CD8-positive, alpha-beta memory T cell (primary cell): Measurements from ENCODE around the gene TMEM9. TPM values are rescaled to one million over a fixed set of nuclear protein-coding genes. Genes with fewer than 3 reads are reported as not detected.

ENCODE experiments used
- CTCF ChIA-PET: fragments of 350-600 bp; sonication (Branson Sonifier 250); formaldehyde crosslinking; loops from one replicate; lab custom pipeline; 2021; ENCODE audit warnings: antibody characterized with exemption; lab: Charles Lee
- POLR2A ChIA-PET: fragments of 350-600 bp; sonication (Branson Sonifier 250); formaldehyde crosslinking; loops from one replicate; lab custom pipeline; 2021; ENCODE audit warnings: antibody characterized with exemption; lab: Charles Lee
- DNase-seq, 5 donors: peaks; one replicate each; pipeline versions ENCODE4 v3.0.0 to v3.0.0-alpha.2; 2020 to 2022; ENCODE audit warnings: mixed read lengths in 1 of 5
- H3K27ac ChIP-seq: one replicate; pipeline ENCODE4 v1.7.0; 2013; ENCODE audit warnings: low read depth, mild to moderate bottlenecking, low read length, moderate library complexity
- H3K27me3 ChIP-seq: 2 replicates; pipeline ENCODE4 v1.7.0; 2013; ENCODE audit warnings: low read length, mild to moderate bottlenecking; ENCODE audit not compliant: insufficient read depth, poor library complexity, severe bottlenecking
- H3K36me3 ChIP-seq: 2 replicates; pipeline ENCODE4 v1.7.0; 2013; ENCODE audit warnings: mild to moderate bottlenecking, low read length, moderate library complexity; ENCODE audit not compliant: insufficient read depth
- H3K4me1 ChIP-seq: 2 replicates; pipeline ENCODE4 v1.7.0; 2013; ENCODE audit warnings: mild to moderate bottlenecking, low read length, moderate library complexity; ENCODE audit not compliant: insufficient read depth
- H3K4me3 ChIP-seq: 2 replicates; pipeline ENCODE4 v1.7.0; 2013; ENCODE audit warnings: mild to moderate bottlenecking, low read length
- H3K9me3 ChIP-seq: 2 replicates; pipeline ENCODE4 v1.7.0; 2013; ENCODE audit warnings: mild to moderate bottlenecking, low read length
- H3K27ac Mint-ChIP-seq, 8 donors: one replicate each; pipeline ENCODE4 v1.8.0; 2020 to 2021; ENCODE audit warnings: mixed read lengths in 8 of 8, mild to moderate bottlenecking in 6 of 8, inconsistent platforms in 3 of 8, moderate library complexity in 3 of 8
- H3K27me3 Mint-ChIP-seq, 2 donors: one replicate each; pipeline ENCODE4 v1.8.0; 2020 to 2021; ENCODE audit warnings: mixed read lengths in 2 of 2, mild to moderate bottlenecking in 1 of 2, moderate library complexity in 1 of 2
- H3K36me3 Mint-ChIP-seq, 3 donors: one replicate each; pipeline ENCODE4 v1.8.0; 2020 to 2021; ENCODE audit warnings: mixed read lengths in 3 of 3, inconsistent platforms in 1 of 3, mild to moderate bottlenecking in 1 of 3
- H3K4me1 Mint-ChIP-seq, 3 donors: one replicate each; pipeline ENCODE4 v1.8.0; 2020 to 2021; ENCODE audit warnings: mixed read lengths in 3 of 3, inconsistent platforms in 1 of 3, mild to moderate bottlenecking in 1 of 3
- H3K4me3 Mint-ChIP-seq, 7 donors: one replicate each; pipeline ENCODE4 v1.8.0; 2020 to 2021; ENCODE audit warnings: mixed read lengths in 7 of 7, mild to moderate bottlenecking in 6 of 7, moderate library complexity in 4 of 7, inconsistent platforms in 2 of 7
- H3K9me3 Mint-ChIP-seq, 5 donors: one replicate each; pipeline ENCODE4 v1.8.0; 2020 to 2022; ENCODE audit warnings: mixed read lengths in 5 of 5, mild to moderate bottlenecking in 3 of 5, moderate library complexity in 2 of 5, inconsistent platforms in 1 of 5
- polyA plus RNA-seq: library from polyadenylated mRNA; unstranded; fragments of 300-500 nt; fragmentation: Illumina TruSeq; gene quantifications from one replicate; pipeline ENCODE4 v1.2.3, GENCODE V29; 2021
- total RNA-seq, 2 experiments: library from RNA; stranded (reverse); gene quantifications; one replicate each; pipeline ENCODE4 v1.2.3, GENCODE V29; 2021

The TMEM9 gene
- total and polyA plus RNA-seq, 3 experiments from 2014 or later = 16.3 to 32.8 (median 17.1) TPM

- no peak overlapping the region for H3K4me3 Mint-ChIP-seq
- H3K4me1 ChIP-seq = no peaks in the 10 kb centered on the region
- peaks cover 7% of the 10 kb centered on the region for H3K36me3 ChIP-seq
- no peak overlapping the region for H3K4me3 ChIP-seq
- no peaks in the 10 kb centered on the region for H3K27me3 ChIP-seq
- H3K9me3 Mint-ChIP-seq = no peaks in the 10 kb centered on the region
- CTCF ChIA-PET = interaction anchor here (1.3 kb wide), 1 partner anchor 165 kb away, joined by 3 read pairs; no protein-coding TSS in a partner anchor
- H3K27ac ChIP-seq = no peak overlapping the region
- H3K27me3 Mint-ChIP-seq = no peaks in the 10 kb centered on the region
- H3K27ac Mint-ChIP-seq = peak overlapping the region in 2 of 8 donors; percentile 25 to 29
- H3K4me1 Mint-ChIP-seq = no peaks in the 10 kb centered on the region
- no peaks in the 10 kb centered on the region for H3K9me3 ChIP-seq
- peak in 1 of 5 donors; percentile 16 for DNase-seq
- POLR2A ChIA-PET = no interaction called here
- peaks cover 0 to 63% (median 15%) of the 10 kb centered on the region in 3 donors for H3K36me3 Mint-ChIP-seq
Measured at GRCh38 chr1:201137579-201138310, 16.5 kb downstream of the TMEM9 start.

- peaks cover 0 to 56% (median 11%) of the 10 kb centered on the region in 3 donors for H3K36me3 Mint-ChIP-seq
- Histone ChIP-seq H3K27ac (no peak overlapping the region), H3K27me3 (no peaks in the 10 kb centered on the region), H3K4me1 (no peaks in the 10 kb centered on the region), H3K9me3 (no peaks in the 10 kb centered on the region), H3K4me3 (no peak overlapping the region), H3K36me3 (peaks cover 6% of the 10 kb centered on the region)
- POLR2A ChIA-PET = no interaction called here
- CTCF ChIA-PET = no interaction called here
- DNase-seq = peak in 1 of 5 donors; percentile 13
- no peaks in the 10 kb centered on the region for H3K9me3 Mint-ChIP-seq
- H3K27ac Mint-ChIP-seq = no peak overlapping the region
- no peaks in the 10 kb centered on the region for H3K27me3 Mint-ChIP-seq
- no peaks in the 10 kb centered on the region for H3K4me1 Mint-ChIP-seq
- H3K4me3 Mint-ChIP-seq = no peak overlapping the region
Measured at GRCh38 chr1:201137024-201137392, 17.3 kb downstream of the TMEM9 start.

GRCh38 chr1:201136355-201137023 is 17.8 kb downstream of the TMEM9 start:
- H3K4me1 ChIP-seq = no peaks in the 10 kb centered on the region
- H3K27ac ChIP-seq = no peak overlapping the region
- Mint-ChIP-seq H3K36me3 (peaks cover 0 to 50% (median 11%) of the 10 kb centered on the region in 3 donors), H3K27ac (peak overlapping the region in 2 of 8 donors; percentile 36 to 46), H3K4me1 (no peaks in the 10 kb centered on the region), H3K27me3 (no peaks in the 10 kb centered on the region), H3K9me3 (no peaks in the 10 kb centered on the region), H3K4me3 (no peak overlapping the region)
- H3K36me3 ChIP-seq = peaks cover under 1% of the 10 kb centered on the region
- no peak overlapping the region for H3K4me3 ChIP-seq
- CTCF ChIA-PET = no interaction called here
- POLR2A ChIA-PET = no interaction called here
- H3K27me3 ChIP-seq = no peaks in the 10 kb centered on the region
- no peaks in the 10 kb centered on the region for H3K9me3 ChIP-seq
- peak in 1 of 5 donors; percentile 17 for DNase-seq

GRCh38 chr1:201134405-201134804 is 19.9 kb downstream of the TMEM9 start:
- no peaks in the 10 kb centered on the region for H3K27me3 Mint-ChIP-seq
- CTCF ChIA-PET = no interaction called here
- Histone ChIP-seq H3K9me3 (no peaks in the 10 kb centered on the region), H3K4me3 (no peak overlapping the region), H3K27ac (no peak overlapping the region), H3K4me1 (no peaks in the 10 kb centered on the region), H3K27me3 (no peaks in the 10 kb centered on the region), H3K36me3 (no peaks in the 10 kb centered on the region)
- POLR2A ChIA-PET = no interaction called here
- H3K9me3 Mint-ChIP-seq = no peaks in the 10 kb centered on the region
- H3K4me3 Mint-ChIP-seq = no peak overlapping the region
- H3K36me3 Mint-ChIP-seq = peaks cover 0 to 34% (median 11%) of the 10 kb centered on the region in 3 donors
- H3K4me1 Mint-ChIP-seq = no peaks in the 10 kb centered on the region
- no peak for DNase-seq
- H3K27ac Mint-ChIP-seq = no peak overlapping the region

- Mint-ChIP-seq H3K4me1 (no peaks in the 10 kb centered on the region), H3K27me3 (peaks cover 0 to 17% of the 10 kb centered on the region in 2 donors), H3K27ac (peak overlapping the region in 2 of 8 donors; percentile 43 to 78), H3K36me3 (peaks cover 0 to 21% (median 9%) of the 10 kb centered on the region in 3 donors), H3K9me3 (no peaks in the 10 kb centered on the region), H3K4me3 (no peak overlapping the region)
- CTCF ChIA-PET = no interaction called here
- no peaks in the 10 kb centered on the region for H3K4me1 ChIP-seq
- no peaks in the 10 kb centered on the region for H3K36me3 ChIP-seq
- POLR2A ChIA-PET = no interaction called here
- no peaks in the 10 kb centered on the region for H3K27me3 ChIP-seq
- no peak overlapping the region for H3K4me3 ChIP-seq
- DNase-seq = peak in 1 of 5 donors; percentile 10
- H3K9me3 ChIP-seq = no peaks in the 10 kb centered on the region
- H3K27ac ChIP-seq = no peak overlapping the region
Measured at GRCh38 chr1:201131398-201131797, 22.9 kb downstream of the TMEM9 start.

- peaks cover 0 to 2% (median 2%) of the 10 kb centered on the region in 3 donors for H3K36me3 Mint-ChIP-seq
- H3K4me1 Mint-ChIP-seq = no peaks in the 10 kb centered on the region
- DNase-seq = peak in 1 of 5 donors; percentile 3
- peaks cover 2 to 34% of the 10 kb centered on the region in 2 donors for H3K27me3 Mint-ChIP-seq
- Histone ChIP-seq H3K27ac (no peak overlapping the region), H3K36me3 (no peaks in the 10 kb centered on the region), H3K27me3 (peaks cover 6% of the 10 kb centered on the region), H3K4me3 (no peak overlapping the region), H3K9me3 (no peaks in the 10 kb centered on the region), H3K4me1 (no peaks in the 10 kb centered on the region)
- POLR2A ChIA-PET = no interaction called here
- CTCF ChIA-PET = interaction anchor here (1.2 kb wide), 1 partner anchor 157 kb away, joined by 3 read pairs; no protein-coding TSS in a partner anchor
- H3K9me3 Mint-ChIP-seq = no peaks in the 10 kb centered on the region
- H3K4me3 Mint-ChIP-seq = no peak overlapping the region
- no peak overlapping the region for H3K27ac Mint-ChIP-seq
Measured at GRCh38 chr1:201128962-201129361, 25.3 kb downstream of the TMEM9 start.

- peaks cover 2 to 37% of the 10 kb centered on the region in 2 donors for H3K27me3 Mint-ChIP-seq
- Histone ChIP-seq H3K27ac (no peak overlapping the region), H3K36me3 (no peaks in the 10 kb centered on the region), H3K9me3 (no peaks in the 10 kb centered on the region), H3K27me3 (peaks cover 10% of the 10 kb centered on the region), H3K4me1 (no peaks in the 10 kb centered on the region), H3K4me3 (no peak overlapping the region)
- CTCF ChIA-PET = no interaction called here
- H3K4me3 Mint-ChIP-seq = no peak overlapping the region
- H3K9me3 Mint-ChIP-seq = no peaks in the 10 kb centered on the region
- DNase-seq = peak in 1 of 5 donors; percentile 3
- H3K27ac Mint-ChIP-seq = peak overlapping the region in 1 of 8 donors; percentile 75
- POLR2A ChIA-PET = no interaction called here
- H3K4me1 Mint-ChIP-seq = no peaks in the 10 kb centered on the region
- H3K36me3 Mint-ChIP-seq = peaks cover 0 to 2% (median 2%) of the 10 kb centered on the region in 3 donors
Measured at GRCh38 chr1:201128476-201128875, 25.8 kb downstream of the TMEM9 start.
